SIG-M5 (cell line): ENCODE results near the gene METTL2B.
"Not testable (repeated sequence)": the region's sequence is repeated elsewhere in the genome, so short reads cannot be mapped to it uniquely, and the experiment has no call there.

ENCODE experiments used
- DNase-seq: peaks from one replicate; lab custom pipeline; 2025; lab: John Stamatoyannopoulos, UW

Gene METTL2B

DNA sequence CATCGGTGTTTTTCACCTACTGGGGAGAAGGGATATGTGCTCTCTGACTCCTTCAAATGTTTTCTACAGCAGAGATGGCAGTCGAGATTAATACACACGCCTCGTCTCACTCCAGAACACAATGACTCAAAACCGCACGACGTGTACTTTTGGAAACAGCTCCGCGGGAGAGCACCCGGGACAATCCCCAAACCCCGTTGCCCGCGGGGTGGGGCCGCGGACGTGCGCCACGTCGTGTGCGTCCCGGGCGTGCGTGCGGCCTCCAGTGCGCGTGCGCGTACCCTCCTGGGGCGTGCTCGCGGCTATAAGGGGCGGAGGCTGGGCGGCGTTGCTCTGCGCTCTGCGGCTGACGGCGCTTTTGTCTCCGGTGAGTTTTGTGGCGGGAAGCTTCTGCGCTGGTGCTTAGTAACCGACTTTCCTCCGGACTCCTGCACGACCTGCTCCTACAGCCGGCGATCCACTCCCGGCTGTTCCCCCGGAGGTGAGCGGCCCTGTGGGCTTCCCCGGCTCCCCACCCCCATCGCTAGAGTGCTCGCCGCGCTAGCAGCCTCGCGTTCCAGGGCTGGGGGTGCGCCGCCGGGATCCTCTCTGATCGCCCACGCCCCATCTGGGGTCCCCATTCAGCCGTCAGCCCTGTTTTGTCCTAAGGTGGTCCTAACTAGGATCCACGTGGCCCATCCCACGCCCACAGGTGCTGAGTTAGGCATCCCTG, 20.8 kb upstream of the METTL2B start, which contains the start of gene HILPDA:
TSS of gene HILPDA (plus strand) at position 336 of the 712 bp plus-strand sequence. CDS start 1,391 bp downstream, outside the sequence.
- DNase-seq = peak; percentile 43

DNA sequence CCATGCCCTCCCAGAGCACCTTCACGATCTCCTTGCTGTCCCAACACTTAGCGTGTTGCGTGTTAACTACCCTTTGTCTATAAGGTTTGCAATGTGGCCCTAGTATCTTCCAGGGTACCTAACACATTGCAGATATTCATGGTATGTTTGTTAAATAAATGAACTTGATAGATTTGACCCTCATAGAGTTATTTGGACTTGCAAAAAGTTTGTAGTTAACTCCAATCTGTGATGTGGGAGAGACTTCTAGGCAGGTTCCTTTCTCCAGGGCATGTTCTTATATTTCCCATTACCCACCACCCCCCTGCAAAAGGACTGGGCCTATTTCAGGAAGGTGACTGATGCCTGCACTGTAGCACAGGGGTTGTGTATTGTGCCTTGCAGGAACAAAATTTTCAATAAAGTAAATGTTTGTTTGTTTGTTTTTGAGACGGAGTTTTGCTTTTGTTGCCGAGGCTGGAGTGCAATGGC, 20.3 kb upstream of the METTL2B start:
- no peak for DNase-seq

DNA sequence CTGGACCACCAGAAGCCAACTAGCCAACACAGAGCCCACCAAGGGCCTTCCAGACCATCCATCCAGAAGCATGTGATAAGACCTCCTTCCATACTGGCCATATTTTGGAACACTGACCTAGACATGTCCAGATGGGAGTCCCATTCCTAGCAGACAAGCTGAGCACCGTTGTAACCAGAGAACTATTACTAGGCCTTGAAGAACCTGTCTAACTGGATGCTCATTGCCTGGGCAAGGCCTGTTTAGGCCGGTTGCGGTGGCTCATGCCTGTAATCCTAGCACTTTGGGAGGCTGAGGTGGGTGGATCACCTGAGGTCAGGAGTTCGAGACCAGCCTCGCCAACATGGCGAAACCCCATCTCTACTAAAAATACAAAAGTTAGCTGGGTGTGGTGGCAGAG, 19.2 kb upstream of the METTL2B start:
- DNase-seq = not testable (repeated sequence)

DNA sequence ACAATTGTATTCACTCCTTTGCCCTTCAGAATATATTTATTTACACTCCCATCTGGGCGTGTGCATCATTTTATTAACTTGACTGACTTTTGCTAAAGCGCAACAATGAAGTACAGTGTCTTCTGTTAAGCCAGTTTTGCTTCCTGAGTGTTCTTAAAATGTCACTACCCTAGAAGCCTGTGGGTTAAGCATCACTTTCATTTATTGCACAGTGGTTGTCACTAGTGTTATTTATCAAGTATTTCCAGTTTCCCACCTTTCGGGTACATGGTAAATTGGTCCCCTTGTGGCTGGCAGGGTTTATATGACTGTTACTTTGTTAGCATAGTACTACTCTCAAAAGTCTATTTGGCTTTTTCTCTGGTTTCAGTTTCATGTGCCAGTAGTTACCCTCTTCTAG, 17.6 kb upstream of the METTL2B start:
- DNase-seq = no peak

DNA sequence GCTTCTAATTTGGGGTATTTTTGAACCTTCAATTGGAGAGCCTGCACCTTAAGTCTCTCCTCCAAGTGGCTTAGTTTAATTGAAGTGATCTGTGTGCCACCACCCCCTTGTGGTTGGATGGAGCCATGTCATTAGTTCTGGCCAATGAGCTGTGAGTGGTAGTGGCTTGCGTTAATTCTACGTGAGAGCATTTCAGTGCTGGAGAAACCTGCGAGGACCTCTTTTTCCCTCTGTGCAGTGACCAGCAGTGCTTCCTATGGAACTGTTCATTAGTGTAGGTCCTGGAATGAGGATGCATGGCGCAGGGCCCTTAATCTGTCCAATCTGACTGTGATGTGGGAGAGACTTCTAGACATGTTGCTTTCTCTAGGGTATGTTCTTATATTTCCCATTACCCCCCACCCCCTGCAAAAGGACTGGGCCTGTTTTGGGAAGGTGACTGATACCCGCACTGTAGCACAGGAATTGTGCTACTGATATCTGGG, 17.1 kb upstream of the METTL2B start:
- DNase-seq = peak; percentile 1

DNA sequence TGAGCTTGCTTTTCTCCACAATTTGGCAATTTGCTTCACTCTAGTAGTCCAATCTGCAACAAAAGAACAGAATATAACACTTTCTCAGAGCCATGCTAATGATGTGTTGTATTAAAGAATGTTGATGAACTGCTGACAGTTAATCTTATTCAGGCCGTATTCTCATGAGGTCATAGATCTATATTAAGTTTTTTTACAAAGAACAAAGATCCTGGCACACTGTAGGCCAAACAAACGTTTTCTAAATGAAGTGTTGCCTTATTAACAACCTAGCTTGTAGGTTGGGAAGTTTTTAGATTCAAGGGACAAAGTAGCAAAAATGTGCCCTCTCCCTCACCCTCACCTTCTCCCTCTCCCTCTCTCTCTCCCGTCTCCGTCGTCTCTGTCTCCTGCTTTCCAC, 14.1 kb upstream of the METTL2B start:
- no peak for DNase-seq

DNA sequence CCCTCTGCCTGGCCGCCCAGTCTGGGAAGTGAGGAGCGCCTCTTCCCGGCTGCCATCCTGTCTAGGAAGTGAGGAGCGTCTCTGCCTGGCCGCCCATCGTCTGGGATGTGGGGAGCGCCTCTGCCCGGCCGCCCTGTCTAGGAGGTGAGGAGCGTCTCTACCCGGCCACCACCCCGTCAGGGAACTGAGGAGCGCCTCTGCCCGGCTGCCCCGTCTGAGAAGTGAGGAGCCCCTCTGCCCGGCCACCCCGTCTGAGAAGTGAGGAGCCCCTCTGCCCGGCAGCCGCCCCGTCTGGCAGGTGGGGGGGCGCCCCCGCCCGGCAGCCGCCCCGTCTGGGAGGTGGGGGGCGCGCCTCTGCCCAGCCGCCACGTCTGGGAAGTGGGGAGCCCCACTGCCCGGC, 13.2 kb upstream of the METTL2B start:
- not testable (repeated sequence) for DNase-seq

DNA sequence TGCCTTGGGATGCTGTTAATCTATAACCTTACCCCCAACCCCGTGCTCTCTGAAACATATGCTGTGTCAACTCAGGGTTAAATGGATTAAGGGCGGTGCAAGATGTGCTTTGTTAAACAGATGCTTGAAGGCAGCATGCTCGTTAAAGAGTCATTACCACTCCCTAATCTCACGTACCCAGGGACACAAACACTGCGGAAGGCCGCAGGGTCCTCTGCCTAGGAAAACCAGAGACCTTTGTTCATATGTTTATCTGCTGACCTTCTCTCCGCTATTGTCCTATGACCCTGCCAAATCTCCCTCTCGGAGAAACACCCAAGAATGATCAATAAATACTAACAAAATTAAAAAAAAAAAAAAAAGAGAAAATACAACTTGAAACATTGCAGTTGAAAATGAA, 12.6 kb upstream of the METTL2B start:
- not testable (repeated sequence) for DNase-seq

DNA sequence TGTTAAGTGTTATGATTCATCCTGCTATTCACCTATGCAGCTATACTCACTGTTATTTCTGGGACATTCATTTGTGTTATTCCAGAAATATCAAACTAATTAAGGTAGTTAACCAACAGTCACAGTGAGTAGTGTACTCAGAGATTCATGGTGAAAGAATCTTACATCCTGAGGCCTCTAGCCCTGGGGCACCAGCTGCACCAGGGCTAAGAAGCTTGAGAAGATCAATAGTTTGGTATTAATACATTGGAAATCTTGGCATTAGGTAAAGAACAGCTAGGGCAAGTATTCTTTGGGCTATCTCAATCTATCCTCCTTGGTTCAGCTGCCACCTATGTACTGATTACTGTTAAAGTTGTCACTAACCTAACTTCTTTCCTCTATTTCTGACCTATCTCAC, 9.7 kb upstream of the METTL2B start:
- DNase-seq = not testable (repeated sequence)

DNA sequence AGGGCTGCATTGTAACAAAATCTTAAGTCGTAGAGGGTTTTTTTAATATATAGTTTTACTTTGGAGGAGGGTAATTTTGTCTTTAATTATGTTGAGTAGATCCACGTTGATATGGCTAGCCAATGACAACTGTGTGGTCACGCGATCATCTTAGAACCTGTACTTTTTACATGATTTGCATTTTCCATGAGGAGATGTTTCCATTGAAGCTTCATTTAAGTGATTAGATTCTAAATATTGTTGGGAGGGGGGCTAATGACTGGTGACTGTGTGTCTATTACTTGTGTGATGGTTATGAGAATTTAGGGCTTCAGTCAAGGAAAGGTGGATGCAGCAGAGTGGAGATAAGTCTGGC, 765 bp downstream of the METTL2B start:
- DNase-seq = not testable (repeated sequence)

DNA sequence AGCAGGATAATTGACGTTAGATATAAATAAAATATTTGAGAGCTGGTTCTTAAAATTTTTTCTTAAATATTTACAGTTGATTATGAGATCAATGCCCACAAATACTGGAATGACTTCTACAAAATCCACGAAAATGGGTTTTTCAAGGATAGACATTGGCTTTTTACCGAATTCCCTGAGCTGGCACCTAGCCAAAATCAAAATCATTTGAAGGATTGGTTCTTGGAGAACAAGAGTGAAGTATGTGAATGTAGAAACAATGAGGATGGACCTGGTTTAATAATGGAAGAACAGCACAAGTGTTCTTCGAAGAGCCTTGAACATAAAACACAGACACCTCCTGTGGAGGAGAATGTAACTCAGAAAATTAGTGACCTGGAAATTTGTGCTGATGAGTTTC, 2.5 kb downstream of the METTL2B start:
- DNase-seq = not testable (repeated sequence)

DNA sequence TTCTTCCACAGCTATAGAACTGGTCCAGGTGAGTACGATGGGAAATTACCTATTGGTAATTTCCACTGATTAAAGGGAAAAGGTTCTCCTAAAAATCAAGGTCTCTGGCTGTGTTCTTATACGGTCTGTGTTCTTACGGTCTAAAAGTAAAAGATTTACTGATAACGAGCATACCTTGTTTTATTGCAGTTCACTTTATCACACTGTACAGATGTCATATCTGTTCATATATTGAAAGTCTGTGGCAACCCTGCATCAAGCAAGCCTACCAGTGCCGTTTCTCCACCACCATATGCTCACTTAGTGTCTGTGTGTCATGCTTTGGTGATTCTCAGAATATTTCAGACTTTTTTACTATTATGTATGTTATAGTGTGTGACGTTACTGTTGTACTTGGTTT, 11.6 kb downstream of the METTL2B start:
- not testable (repeated sequence) for DNase-seq

DNA sequence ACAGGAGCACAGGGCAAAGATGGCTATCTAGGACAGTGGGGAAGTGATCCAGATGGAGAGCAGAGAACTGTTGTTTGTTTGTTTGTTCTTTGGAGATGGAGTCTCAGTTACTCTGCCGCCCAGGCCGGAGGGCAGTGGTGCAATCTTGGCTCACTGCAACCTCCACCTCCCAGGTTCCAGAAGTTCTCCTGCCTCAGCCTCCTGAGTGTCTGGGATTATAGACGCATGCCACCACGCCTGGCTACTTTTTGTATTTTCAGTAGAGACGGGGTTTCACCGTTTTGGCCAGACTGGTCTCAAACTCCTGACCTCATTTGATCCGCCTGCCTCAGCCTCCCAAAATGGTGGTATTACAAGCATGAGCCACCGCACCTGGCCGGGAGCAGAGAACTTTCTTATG, 20.9 kb downstream of the METTL2B start:
- no peak for DNase-seq

DNA sequence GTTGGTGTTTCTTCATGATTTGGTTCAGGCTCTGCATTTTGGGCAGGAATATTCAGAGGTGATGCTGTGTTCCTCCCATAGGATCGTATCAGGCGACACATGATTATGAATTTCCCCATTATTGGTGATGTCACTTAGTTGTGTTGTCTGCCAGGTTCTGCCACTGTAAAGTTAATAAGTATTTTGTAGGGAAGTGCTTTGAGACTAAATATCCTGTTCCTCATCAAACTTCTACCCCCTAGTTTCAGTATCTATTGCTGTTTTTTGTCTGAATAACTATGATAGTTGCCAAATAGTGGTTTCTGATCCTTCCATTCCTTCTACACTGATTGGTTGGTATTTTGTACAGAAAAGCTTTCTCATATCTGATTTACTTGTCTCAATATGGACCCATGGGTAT, 28.9 kb downstream of the METTL2B start:
- DNase-seq = not testable (repeated sequence)

DNA sequence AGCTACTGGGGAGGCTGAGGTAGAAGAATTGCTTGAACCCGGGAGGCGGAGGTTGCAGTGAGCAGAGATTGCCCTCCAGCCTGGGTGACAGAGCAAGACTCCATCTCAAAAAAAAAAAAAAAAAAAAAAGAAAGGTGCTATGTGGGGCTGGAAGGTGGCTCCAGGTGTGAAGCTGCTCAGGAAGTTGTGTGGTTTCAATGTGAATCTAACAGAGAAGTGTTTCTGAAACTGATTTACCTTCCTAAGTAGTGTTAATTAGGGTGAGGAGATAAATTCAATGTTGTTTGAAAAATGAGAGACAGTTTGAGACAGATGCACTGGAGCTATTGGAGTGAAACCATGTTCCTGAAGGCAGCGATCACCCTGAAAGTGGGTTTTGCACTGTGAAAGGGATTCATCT, 30.3 kb downstream of the METTL2B start:
- DNase-seq = not testable (repeated sequence)

DNA sequence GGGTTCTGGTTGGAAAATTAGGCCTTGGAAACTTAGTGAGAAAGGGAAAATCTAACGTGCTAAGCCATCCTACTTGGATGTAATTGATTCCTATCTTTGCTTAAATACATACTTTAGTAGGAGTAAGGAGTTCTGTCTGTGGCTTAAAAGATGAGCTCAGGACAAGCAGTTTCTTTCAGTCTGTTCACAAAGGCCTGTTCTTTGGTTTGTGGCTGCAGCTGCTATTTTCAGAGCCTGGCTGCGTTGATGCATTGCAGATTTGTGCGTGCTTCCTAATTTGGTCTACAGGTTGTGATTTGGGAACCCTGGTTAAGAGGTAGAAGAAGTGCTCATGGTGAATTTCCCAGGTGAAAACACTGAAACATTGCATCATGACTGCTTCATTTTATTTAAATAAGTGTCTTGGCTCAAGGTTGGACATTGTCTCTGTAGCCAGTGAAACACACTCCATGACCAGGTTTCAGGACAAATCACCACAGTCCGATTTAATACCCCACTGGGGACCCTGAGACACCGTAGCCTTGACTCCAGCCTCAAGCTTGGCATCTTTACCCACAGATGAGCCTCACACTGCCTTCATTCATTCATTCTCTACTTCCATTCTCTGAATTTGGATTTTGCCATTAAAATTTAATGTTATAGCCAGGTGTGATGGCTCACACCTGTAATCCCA, 30.9 kb downstream of the METTL2B start:
- DNase-seq = not testable (repeated sequence)

DNA sequence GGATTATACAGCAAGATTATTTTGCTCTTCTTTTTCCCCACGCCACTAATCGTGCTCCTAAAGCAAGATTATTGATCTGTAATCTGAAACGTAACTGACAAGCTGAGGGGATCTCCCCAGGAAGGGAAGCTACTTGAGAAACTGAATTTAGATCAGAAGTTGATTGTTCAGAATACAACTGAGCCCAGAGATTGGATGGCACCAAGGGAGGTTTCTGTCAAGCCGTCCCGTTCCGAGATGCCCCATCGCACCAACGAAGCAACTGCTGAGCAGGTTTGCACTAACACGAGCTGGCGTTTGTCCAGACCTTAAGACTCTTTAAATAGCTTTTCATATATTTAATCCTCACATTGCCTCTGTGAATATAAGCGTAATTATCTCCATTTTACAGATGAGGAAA, 35.1 kb downstream of the METTL2B start:
- not testable (repeated sequence) for DNase-seq

DNA sequence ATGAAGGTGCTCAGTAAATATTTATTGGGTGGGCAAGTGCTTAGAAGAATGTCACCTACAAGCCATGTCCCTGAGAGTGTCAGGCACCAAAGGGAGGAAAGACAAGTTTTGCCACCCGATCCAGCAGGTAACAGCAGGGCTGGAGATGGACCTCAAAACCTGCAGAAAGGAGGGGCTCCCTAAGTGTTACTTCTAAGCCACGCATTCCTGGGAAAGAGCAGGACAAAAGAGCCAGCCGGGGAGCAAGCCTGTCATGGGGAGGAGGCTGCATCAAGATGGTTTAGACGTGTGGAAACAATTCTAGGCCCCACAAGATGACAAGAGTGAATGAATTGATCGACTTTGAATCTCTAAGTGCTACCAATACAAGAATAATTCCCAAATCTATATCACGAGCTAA, 38.7 kb downstream of the METTL2B start:
- not testable (repeated sequence) for DNase-seq

DNA sequence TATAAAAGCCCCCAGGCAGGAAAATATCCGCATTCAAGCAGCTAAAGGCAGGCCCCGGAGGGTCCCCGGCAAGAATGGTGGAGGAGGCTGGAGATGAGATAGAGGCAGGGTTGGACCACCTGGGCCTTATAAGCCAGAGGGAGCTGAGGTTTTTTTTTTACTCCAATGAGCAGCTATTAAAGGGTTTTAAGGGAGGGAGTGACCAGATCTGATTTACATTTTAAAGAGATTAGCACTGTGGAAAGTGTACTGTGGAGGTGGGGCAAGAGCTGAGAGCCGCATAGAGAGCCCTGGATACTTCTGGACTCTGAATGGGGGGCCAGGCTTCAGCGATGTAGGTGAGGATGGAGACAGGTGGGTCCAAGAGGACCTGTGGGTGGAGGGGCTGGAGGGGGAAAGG, 40.5 kb downstream of the METTL2B start:
- not testable (repeated sequence) for DNase-seq

DNA sequence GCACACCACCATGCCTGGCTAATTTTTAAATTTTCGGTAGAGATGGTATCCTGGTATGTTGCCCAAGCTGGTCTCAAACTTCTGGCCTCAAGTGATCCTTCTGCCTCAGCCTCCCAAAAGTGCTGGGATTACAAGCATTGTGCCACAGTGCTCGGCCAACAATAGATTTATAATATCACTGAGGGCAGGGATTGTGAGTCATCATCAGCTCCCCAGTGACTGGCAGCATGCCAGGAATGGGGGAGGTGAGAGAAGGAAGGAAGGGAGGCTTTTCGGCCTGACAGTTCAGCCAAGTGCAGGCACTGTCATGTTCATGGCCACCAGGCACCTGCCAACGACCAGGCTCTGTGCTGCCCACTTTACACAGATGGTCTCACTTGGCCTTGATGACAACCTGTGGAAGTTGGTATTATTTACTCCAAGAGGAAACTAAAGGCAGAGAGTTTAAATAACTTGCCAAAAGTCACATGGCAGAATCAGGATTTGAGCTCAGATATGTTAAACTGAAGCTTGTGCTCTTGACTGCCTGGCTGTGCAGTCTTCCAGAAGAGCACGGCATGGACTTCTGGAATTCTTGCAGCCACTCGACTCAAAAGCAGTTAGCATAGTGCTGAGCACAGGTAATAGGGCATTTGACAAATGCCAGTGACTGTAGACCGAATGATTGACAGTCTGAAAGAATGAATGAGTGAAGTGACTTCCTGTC, 46.8 kb downstream of the METTL2B start:
- peak; percentile 12 for DNase-seq

DNA sequence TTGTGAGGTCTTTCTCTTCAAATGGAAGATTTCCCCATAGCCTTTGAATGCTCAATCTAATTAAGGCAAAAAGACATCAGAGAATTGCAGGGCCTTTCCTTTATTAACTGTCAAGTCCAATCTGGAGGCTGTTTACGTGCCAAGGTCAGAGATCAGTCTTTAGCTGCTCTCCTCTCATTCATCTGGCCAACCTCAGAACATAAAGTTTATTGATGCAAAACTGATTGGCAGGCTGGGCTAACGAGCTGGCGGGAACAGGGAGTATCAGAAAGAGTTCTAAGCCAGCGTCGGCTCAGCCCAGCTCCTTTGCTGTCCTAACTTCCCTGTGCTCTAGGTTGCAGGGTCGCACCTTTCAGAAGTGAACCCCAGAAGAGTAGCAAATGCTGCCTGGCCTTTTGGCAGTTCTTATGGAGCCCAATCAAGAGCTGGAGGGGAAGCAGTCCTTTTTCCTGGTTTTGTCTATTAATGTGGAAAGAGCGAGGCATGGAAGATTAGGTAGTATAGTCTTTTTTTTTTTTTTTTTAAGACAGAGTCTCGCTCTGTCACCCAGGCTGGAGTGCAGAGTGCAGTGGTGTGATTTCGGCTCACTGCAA, 47.5 kb downstream of the METTL2B start:
- not testable (repeated sequence) for DNase-seq

DNA sequence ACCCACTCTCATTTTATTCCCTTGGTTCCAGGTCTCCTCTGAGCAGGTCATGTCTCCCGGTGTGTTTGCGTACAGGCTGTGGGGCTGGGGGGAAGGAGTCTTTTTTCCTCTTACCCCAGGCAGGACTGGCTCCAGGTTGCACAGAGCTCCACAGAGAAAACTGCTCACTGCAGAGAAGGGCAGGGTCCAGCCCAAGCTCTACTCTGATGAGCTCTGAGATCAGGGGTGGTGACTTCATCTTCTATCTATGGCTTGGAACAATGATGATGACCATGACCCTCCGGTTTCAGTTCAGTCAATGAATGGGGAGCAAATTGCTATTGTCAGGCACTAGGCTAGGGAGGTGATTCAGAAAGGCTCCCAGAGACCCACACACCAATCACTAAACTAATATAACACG, 49.0 kb downstream of the METTL2B start:
- not testable (repeated sequence) for DNase-seq
